Measurements from ENCODE around the gene PAK3.

PAK3 gene

DNA sequence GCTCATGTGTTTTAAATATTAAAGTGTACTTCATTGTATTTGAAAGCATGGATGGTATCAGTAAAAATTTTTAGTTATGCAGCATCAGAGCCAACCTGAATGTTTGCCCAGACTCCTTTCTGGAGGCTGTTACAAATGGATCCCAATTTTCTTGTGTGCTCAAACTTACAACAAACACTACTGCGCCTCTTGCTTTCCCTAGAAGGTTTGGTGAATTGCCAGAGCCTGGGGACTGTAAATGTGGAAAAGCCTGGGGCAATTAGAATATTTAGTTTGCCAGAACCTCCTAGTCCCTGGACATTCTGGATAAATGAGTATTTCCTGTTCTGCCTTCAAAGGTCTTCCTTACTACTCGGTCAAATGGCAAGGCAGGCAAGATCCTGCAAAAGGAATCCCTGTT lies 169.5 kb downstream of the PAK3 start:
- DNase-seq: no peak

DNA sequence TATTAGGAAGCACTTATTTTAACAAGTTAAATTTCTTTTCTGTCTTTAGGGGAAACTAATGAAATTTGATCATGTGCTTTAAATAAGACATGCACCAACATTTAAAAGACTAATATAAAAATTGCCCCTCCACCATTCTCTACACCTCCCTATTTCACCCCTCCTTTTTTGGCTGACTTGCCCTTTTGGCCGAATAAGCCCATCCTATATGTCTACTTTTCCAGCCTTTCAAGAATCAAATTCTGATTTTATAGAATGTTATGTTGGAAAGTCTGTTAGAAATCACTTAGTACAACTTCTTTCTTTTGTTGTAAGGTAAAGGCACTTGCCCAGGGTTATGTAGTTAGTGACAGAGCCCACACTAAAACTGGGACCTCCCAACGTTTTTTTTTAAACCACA lies 172.5 kb downstream of the PAK3 start:
- DNase-seq: no peak

DNA sequence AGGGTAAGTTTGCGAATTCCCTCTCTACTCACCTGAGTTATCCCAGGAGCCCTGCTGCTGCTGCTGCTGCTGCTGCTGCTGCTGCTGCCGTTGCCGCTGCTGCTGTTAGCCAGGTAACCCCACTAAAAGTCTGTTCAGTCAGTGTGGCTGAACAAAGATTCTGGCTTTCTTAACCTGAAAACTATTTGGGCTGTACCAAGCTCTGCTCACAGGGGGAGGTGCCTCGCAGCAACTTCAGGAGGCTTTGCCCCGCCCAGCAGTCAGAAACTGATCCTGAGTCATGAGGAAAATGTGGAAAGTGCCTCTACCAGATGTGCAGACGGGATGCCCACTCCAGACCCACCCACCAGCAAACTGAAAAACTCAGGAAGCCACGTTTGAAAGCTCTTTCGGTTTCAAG lies 174.3 kb downstream of the PAK3 start, which contains the start of gene CAPN6:
Gene CAPN6 (minus strand): TSS at position 145 of the 400 bp plus-strand sequence. CDS start 6,547 bp downstream, outside the sequence.
- no peak for DNase-seq
